Neural cell (in vitro differentiated cells): Measurements from ENCODE around the gene ACTN1.

ENCODE experiments used
- CTCF ChIP-seq: fragments of 450-650 bp; IDR thresholded peaks from 2 replicates; pipeline ENCODE4 v1.5.1; 2014; ENCODE audit warnings: antibody characterized with exemption, mild to moderate bottlenecking, moderate library complexity; ENCODE audit not compliant: poor library complexity, severe bottlenecking
- EP300 ChIP-seq: fragments of 450-650 bp; conservative IDR thresholded peaks from 2 replicates; pipeline ENCODE4 v1.6.1; 2014; ENCODE audit warnings: antibody characterized with exemption, mild to moderate bottlenecking, moderate library complexity; ENCODE audit not compliant: poor library complexity, severe bottlenecking
- EZH2 ChIP-seq: fragments of 200-600, 300-800 bp; shearing (Covaris generic), sonication (generic); IDR thresholded peaks from 2 replicates; pipeline ENCODE4 v1.6.1; 2014; ENCODE audit warnings: antibody characterized with exemption, low read length, borderline replicate concordance, mild to moderate bottlenecking; ENCODE audit not compliant: insufficient read depth, poor library complexity, severe bottlenecking
- MXI1 ChIP-seq: fragments of 450-650 bp; conservative IDR thresholded peaks from 2 replicates; pipeline ENCODE4 v1.6.1; 2014; ENCODE audit warnings: antibody characterized with exemption, mild to moderate bottlenecking; ENCODE audit not compliant: poor library complexity, severe bottlenecking
- POLR2AphosphoS5 ChIP-seq: IDR thresholded peaks from 2 replicates; pipeline ENCODE4 v1.6.1; 2012
- RAD21 ChIP-seq: fragments of 450-650 bp; conservative IDR thresholded peaks from 2 replicates; pipeline ENCODE4 v1.6.1; 2014; ENCODE audit warnings: antibody characterized with exemption, mild to moderate bottlenecking, moderate library complexity
- REST ChIP-seq: IDR thresholded peaks from 2 replicates; pipeline ENCODE4 v1.6.1; 2012; ENCODE audit warnings: borderline replicate concordance
- SMC3 ChIP-seq: fragments of 450-650 bp; conservative IDR thresholded peaks from 2 replicates; pipeline ENCODE4 v1.6.1; 2014; ENCODE audit warnings: antibody characterized with exemption, mild to moderate bottlenecking, moderate library complexity; ENCODE audit not compliant: poor library complexity
- TAF1 ChIP-seq: IDR thresholded peaks from 2 replicates; pipeline ENCODE4 v1.6.1; 2012; ENCODE audit warnings: low read depth

- TF ChIP-seq CTCF (no peak), EP300 (no peak), RAD21 (no peak), REST (no peak), EZH2 (no peak), POLR2AphosphoS5 (no peak), MXI1 (no peak), TAF1 (no peak), SMC3 (no peak)
Observed at GRCh38 chr14:68968051-68968450, 11.1 kb downstream of the ACTN1 start.
